ENCODE measurements around the gene PIK3CB. TPM values are rescaled to one million over a fixed set of nuclear protein-coding genes. Genes with fewer than 3 reads are reported as not detected.
A peak's percentile ranks its signal among the peaks of the same experiment; 100 is the strongest.
"Not testable (repeated sequence)": the region's sequence is repeated elsewhere in the genome, so short reads cannot be mapped to it uniquely, and the experiment has no call there.

Gene PIK3CB
- total RNA-seq, 1 donor from 2014 or later = 77.6 TPM

DNA sequence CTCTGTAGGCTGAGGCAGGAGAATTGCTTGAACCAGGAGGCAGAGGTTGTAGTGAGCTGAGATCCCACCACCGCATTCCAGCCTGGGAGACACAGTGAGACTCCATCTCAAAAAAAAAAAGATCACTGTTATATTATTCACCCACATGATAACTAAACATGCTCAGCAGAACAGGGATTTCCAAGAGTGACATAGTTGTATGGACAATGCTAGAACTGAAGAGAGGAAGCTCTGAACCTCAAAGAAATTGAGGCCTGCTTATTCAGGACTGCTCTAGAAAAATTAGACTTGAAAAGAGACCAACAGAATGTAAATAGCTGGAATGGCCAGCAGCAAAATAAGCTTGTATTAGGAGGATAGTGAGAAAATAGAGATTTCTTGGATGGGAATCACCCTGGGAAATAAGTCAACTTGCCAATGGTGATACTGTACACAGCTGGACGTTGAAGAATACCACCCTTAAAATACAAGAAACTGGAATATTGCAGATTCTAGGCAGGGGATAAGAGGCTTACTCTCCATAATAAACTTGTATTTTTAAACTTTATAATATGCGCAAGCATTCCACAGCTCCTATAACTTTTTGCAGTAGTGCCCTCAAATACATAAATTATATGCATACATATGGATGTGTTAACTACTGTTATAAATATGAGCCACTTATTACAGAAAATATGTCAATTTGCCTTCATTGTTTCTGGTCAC is 28.2 kb downstream of the PIK3CB start:
- DNase-seq (ENCODE audit: low read depth) = no peak

DNA sequence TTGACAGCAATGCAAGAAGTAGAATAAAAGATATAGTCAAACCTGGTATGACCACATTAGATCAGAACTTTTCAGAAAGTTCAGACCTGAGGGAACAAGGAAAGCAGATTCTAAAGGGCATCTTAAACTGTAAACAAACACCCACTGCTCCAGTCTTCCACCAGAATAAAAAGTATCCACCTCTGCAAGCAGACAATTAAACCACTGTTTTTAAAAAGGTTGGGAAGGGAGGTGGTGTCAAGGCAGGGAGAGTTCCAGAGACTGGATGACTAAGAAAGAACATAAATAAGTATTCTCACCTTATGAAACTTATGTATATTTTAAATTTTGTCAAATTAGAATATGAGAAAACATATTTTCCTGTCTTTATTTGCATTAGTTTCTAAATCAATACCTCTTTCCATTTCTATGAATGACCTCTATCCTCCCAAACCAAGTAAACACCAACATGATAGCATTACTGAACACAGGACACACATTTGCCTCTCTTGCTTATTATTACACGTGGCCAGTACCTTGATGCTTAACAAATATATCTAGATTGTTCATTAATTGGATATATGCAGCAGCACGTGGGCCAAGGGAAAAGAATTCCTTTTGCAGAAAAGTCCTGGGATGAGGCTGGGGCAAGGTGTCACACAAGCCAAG is 31.6 kb downstream of the PIK3CB start:
- DNase-seq (ENCODE audit: low read depth) = peak; percentile 32

DNA sequence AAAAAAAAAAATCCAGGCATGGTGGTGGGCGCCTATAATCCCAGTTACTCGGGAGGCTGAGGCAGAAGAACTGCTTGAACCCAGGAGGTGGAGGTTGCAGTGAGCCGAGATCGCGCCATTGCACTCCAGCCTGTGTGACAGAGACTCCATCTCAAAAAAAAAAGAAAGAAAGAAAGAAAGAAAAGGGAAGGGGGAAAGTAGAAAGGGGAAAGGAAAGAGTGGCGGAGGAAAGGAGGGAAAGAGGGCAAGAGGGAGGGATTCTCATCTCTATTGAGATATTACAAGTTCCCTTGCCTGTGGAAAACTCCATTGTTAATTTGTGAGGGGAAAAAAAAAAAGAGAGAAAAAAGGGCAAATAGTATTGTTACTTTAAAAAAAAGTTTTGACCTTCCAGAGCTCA is 32.5 kb downstream of the PIK3CB start:
- not testable (repeated sequence) for DNase-seq (ENCODE audit: low read depth)

DNA sequence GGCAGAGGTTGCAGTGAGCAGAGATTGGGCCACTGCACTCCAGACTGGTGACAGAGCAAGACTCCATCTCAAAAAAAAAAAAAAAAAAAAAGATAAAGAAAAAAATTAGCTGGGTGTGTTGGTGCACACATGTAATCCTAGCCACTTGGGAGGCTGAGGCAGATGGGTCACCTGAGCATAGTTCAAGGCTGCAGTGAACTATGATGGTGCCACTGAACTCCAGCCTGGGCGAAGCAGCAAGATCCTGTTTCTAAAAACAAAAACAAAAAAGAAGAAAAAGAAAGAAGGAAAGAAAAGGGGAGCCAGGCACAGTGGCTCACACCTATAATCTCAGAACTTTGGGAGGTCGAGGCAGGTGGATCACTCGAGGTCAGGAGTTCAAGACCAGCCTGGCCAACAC is 32.9 kb downstream of the PIK3CB start:
- DNase-seq (ENCODE audit: low read depth) = no peak

DNA sequence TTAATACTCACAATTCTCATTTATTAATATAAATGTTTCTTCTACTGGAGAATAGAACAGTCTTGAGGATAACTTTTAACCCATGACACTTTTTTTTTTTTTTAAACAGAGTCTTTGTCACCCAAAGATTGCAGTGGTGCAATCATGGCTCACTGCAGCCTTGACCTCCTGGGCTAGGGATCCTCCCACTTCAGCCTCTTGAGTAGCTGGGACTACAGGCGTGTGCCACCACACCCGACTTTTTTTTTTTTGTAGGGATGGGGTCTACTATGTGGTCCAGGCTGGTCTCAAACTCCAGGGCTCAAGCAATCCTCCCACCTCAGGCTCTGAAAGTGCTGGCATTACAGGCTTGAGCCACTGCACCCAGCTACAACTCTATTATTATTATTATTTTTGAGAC is 34.5 kb downstream of the PIK3CB start:
- no peak for DNase-seq (ENCODE audit: low read depth)

DNA sequence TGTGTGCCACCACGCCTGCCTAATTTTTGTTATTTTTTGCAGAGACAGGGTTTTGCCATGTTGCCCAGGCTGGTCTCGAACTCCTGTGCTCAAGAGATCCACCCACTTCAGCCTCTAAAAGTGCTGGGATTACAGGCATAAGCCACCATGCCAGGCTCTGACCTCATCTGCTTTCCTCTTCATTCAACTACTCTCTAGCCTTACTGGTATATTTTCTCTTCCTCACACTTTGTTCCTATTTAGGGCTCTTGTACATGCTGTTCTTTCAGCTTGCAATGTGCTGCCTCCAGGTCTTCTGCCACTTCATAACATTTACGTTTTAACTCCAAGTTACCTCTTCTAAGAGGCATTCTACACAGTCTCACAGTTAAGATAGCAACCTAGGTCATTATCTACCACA is 34.9 kb downstream of the PIK3CB start:
- DNase-seq (ENCODE audit: low read depth) = no peak

DNA sequence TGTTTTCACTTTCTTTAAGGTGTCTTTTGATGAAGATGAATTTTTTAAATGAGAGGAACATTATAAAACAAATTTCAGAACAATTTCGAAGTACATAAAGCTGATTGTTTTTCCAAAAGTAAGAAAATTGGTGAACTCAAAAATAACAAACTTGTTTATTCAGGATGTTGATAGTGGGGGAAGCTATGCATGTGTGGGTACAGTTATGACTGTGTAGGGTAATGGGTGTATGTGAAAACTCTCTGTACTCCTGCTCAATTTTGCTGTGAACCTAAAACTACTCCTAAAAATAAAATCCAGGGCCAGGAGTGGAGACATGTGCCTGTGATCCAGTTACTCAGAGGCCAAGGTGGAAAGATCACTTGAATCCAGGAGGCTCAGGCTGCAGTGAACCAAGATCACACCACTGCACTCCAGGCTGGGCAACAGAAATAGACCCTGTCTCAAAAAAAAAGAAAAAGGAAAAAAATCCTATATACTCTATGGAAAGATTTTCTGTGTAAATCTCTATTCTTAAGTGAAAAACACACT is 37.2 kb downstream of the PIK3CB start:
- DNase-seq (ENCODE audit: low read depth) = no peak

DNA sequence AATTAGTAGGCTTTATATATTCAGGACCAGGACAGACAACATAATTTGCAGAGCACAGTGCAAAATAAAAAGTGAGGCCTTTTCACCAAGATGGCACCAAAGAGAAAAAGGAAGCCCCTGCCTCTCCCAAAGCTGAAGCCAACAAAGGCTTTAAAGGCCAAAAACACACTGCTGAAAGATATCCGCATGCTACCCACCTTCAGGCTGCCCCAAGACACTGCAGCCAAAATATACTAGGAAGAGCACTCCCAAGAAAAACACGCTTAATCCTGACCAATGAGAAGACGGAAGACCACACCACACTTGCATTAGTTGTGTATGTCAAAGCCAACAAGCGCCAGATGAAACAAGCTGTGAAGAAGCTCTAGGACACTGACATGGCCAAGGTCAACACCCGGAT is 38.0 kb downstream of the PIK3CB start:
- no peak for DNase-seq (ENCODE audit: low read depth)

DNA sequence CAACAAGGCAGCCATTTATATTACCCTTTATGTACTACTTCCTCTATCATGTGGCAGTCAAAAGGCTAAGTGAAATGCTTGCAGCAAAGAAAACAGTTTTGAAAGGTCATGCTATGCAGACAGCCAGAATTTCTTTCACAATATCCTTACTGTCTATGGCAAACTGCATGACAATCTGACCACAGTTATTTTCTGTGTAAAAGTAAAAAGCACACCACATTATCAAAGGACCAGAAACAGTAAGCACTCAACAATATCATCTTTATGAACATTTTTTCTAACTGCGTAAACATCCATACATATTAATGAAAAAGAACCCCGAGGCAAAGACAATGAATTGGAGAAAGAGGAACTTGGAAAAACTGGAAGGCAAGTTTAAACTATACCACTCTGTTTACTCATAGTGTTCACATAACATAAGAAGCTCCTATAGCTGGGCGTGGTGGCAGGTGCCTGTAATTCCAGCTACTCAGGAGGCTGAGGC is 47.9 kb downstream of the PIK3CB start:
- peak; percentile 84 for DNase-seq (ENCODE audit: low read depth)

DNA sequence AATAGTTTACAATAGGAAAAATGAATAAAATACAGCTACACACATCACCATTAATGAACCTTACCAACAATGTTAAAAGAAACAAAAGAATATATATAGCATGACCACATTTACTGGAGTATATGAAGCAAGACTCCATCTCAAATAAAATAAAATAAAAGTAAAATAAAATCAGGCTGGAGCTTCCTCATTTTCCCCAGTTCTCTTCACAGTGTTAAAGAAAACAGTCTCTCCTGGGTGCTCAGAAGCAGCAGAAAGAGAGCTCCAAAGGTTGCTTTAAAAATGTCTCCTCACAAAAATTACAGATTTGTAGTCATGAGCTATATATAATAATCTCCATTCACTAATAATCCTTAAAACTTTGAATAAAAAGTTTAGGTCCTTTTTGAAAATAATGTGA is 48.8 kb downstream of the PIK3CB start:
- no peak for DNase-seq (ENCODE audit: low read depth)

DNA sequence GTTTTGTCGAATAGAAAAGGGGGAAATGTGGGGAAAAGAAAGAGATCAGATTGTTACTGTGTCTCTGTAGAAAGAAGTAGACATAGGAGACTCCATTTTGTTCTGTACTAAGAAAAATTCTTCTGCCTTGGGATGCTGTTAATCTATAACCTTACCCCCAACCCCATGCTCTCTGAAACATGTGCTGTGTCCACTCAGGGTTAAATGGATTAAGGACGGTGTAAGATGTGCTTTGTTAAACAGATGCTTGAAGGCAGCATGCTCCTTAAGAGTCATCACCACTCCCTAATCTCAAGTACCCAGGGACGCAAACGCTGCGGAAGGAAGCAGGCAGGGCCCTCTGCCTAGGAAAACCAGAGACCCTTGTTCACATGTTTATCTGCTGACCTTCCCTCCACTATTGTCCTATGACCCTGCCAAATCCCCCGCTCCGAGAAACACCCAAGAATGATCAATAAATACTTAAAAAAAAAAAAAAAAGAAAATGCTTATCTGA is 49.3 kb downstream of the PIK3CB start:
- DNase-seq (ENCODE audit: low read depth) = not testable (repeated sequence)

DNA sequence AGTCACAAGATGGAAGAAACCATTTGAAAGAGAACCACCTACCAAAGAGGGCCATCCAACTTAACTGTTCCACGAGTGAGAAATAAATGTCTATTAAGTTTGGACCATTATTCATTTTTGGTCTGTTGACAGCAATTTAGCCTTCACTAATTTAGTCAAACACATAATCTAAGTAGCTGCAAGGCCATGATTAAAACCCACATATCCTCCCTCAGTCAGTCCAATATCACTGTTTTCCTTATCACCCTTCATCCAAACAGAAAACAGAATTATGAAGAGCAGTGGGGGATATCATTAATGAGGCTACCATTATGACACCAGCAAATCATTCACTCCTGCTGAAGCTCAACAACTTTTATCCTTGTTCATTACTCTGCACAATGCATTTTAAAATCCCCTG is 52.0 kb downstream of the PIK3CB start:
- no peak for DNase-seq (ENCODE audit: low read depth)

DNA sequence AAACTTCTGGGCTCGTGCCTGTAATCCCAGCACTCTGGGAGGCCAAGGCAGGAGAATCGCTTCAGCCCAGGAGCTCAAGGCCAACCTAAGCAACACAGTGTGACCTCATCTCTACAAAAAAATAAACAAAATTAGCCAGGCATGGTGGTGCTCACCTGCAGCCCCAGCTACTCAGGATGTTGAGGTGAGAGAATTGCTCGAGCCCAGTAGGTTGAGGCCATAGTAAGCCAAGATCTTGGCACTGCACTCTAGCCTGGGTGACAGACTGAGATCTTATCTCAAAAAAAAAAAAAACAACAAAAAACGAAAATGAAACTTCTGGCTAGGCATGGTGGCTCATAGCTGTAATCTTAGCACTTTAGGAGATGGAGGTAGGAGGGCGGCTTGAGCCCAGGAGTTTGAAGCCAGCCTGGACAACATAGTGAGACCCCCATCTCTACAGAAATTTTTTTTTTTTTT is 53.7 kb downstream of the PIK3CB start:
- DNase-seq (ENCODE audit: low read depth) = no peak

DNA sequence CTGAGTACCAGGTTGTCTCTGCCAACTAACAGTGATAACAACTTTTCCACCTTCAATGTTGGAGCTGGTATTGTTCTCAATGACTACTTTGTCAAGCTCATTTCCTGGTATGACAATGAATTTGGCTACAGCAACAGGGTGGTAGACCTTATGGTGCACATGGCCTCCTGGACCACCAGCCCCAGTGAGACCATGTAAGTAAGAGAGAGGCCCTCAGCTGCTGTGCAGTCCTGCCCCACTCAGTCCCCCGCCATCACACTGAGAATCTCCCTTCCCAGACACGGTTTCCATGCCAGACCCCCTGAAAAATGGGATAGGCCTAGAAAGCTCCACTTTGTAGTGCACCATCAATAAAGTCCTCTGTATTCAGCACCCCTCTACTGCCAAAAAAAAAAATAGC is 56.1 kb downstream of the PIK3CB start:
- no peak for DNase-seq (ENCODE audit: low read depth)

DNA sequence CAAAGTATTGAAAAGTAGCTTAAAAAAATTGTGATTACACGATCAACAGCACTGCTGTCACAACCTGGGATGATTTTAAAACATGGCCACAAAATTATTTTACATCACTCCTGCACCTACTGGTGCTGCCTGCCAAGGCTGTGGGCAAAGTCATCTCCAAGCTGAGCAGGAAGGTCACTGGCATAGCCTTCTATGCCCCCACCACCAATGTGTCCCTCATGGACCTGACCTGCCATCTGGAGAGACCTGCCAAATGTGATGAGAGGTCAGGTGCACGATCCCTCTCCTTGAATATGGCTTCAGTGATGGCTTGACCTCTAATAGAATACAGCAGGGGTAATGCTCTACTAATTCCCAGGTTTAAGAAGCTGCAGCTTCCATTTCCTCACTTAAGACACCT is 57.8 kb downstream of the PIK3CB start:
- DNase-seq (ENCODE audit: low read depth) = no peak

DNA sequence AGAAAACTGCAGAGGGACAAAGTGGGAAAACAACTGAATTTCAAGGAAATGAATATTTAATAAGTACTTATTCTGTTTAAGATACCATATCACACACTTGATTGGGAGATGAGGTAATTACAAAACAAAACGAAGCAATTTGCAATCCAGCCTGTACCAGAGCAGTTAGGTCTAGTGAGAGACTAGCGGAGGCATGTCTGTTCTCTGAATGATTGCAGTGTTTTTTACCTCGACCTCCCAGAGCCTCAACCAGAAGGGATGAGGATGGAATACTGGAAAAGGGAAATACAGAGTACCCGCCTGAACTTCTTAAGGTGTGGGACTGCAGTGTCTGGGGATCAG is 59.5 kb downstream of the PIK3CB start:
- DNase-seq (ENCODE audit: low read depth) = peak; percentile 38

DNA sequence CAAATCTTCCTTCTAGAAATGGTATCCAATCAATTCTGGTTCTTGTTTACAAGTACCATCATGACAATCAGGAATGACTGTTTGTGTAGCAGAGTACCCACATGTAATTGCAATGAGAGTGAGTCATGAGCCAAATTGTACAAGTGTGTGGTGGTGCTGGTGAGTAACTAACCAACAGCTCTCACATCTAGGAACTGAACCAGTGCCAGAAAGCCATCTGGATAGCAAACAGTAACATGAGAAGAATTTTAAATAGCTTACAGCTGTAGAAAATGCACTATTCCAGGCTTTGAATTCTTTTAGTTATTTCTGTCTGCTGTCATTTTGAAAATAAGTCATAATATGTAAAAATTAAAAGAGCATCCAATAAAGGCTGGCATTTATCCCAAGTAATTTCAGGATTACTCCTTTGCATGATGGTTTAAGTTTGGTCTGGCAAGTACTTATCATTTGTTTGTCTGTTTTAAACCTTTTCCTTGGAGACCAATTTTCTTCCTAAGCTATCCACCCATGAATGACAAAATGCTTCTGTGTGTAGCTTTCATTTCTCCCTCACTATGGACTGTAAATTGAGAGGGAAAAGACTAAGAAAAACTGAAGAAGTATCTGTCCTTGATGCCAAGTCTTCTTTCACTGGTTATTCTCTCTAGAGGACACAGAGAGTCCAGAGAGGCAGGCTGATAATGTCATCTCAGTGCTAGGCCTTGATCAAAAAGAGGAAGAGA is 60.0 kb downstream of the PIK3CB start:
- DNase-seq (ENCODE audit: low read depth) = peak; percentile 100

DNA sequence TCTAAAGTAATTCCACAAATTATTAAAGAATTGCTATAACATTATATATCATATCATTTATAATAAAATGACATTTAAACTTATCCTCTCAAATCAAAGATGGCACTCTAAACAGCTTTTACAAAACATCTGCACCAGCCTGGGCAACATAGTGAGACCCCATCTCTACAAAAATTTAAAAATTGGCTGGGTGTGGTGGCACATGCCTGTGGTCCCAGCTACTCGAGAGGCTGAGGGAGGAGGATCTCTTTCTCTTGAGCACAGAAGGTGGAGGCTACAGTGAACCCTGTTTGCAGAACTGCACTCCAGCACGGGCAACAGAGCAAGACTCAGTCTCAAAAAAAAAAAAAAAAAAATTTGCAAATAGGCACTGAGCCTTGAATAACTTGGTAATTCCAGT is 63.1 kb downstream of the PIK3CB start:
- DNase-seq (ENCODE audit: low read depth) = no peak

DNA sequence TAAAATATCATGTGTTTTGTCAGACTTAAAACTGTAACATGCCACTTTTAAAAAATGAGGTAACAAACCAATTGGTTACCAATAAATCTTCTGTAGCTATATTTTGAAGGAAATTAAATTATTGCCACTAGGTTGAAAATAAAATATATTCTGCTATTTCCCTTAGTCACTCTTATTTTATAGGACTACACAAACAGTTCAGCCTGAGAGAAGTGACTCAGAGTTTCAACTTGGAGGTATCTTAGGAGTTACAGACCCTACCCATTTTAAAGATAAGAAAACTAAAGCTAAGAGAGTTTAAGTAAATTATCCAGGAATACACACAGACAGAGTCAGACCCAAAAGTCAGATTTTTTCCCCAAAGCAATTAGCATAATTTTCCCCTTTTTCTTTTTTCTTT is 65.1 kb downstream of the PIK3CB start:
- peak; percentile 37 for DNase-seq (ENCODE audit: low read depth)

DNA sequence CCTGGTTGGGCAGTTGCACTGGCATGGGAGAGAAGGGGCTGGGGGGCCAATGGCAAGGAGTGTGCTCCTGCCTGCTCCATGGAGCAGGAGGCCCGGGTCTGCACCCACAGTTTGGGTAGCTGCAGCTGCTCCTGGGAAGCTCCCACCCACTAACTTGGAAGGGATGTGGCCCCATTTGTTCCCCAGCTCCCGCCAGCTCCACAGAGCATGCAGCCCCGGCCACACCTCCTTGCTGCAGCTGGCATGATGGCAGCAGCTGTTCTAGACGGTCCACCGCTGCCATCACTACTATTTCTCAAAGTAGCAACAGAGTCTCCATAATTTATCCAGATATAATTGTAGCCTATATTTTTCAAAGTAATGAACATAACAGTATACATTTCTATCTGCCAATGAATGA is 65.8 kb downstream of the PIK3CB start:
- DNase-seq (ENCODE audit: low read depth) = no peak

DNA sequence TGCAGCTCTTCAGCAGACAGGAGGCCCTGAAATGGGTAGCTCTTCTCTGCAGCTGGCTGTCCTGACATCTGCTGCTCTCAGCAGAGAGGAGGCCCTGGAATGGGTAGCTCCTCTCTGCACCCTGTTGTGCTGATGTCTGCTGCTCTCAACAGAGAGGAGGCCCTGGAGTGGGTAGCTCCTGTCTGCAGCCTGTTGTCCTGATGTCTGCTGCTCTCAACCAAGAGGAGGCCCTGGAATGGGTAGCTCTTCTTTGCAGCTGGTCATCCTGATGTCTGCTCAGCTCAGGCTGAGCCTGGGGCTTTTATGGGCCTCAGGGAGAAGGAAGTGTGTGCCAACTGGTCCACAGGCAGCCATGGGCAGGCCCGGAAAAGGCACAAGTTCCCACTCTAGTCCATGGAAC is 66.6 kb downstream of the PIK3CB start:
- DNase-seq (ENCODE audit: low read depth) = no peak

DNA sequence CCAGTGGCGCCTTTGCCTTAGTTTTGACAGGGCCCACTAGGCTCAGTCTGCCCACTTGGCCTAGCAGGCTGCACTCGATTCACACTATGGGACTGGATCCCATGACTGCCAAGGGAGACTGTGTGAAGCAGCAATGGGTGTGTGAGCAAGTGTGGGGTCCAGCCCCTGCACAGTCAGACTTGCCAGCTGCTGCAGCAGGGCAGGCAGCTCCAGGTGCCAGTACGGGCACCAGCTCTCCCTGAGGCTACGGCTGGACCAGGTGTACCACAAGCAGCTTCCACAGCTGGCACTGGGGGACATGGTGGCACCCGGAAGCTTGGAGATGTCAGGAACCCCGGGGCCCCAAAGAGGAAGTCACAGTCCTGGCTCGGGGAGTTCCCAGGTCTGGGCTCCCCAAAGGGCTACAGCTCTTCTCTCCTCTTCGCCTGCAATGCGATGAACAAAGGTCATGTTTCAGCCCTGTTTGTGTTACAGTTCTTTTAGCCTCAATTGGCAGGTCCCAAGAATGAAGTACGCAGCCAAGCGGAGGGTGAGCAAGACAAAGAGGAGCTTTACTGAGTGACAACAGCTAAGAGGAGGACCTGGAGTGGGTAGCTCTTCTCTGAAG is 67.1 kb downstream of the PIK3CB start:
- DNase-seq (ENCODE audit: low read depth) = no peak
